NOMO-1 treated with dmso at 0.1 percent for 144 hours (cell line): Measurements from ENCODE around the gene PIGS.
A peak's percentile ranks its signal among the peaks of the same experiment; 100 is the strongest.

Source experiments
- DNase-seq: peaks from one replicate; lab custom pipeline; 2025; ENCODE audit not compliant: unreplicated experiment; lab: John Stamatoyannopoulos, UW

PIGS gene

DNA sequence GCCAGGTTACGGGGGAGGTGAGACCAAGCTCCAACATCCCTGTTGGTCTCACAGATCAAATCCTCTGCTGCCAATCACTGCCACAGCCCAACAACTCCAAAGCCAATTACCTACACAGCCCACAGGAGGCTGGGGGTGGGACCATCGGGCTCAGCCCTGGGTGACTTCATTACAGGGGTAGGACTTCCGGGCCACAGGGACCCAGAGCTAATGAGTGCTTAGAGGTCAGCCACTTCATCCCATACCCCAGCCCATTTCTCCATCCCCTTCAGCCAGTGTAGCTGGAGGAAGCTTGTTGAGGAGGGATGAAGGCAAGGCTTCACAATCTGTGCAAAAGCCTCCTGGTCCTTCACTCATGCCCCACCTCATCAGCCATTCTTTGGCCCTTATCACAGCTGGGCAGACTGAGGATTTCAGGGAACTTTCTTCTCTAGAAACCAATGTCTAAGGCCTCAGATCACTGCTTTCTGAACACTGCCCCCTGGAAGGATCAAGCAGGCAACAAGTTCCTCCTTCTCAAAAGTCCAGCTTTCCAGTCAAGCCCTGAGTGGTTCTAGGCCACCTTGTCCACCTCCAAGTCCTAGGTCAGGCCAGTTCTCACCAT lies 59.4 kb downstream of the PIGS start:
- no peak for DNase-seq

DNA sequence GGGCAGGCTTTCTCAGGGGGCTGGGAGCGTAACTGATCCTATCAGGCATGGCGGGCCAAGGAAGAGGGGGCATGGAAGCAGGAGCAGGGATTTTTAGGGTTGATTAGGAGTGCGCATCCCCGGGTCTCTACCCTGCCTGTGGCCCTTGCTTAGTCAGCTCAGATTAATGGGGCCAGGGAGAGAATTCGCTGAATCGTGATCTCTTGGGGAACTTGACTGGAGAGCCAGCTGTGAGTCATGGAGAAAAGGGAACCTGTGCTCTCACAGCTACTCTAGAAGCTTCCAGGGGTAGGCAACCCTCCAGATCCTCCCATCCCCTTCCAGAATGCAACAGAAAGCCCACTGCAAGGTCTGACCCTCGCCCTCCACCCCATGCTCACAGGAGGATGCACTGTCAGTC lies 61.5 kb downstream of the PIGS start:
- DNase-seq: peak; percentile 39

DNA sequence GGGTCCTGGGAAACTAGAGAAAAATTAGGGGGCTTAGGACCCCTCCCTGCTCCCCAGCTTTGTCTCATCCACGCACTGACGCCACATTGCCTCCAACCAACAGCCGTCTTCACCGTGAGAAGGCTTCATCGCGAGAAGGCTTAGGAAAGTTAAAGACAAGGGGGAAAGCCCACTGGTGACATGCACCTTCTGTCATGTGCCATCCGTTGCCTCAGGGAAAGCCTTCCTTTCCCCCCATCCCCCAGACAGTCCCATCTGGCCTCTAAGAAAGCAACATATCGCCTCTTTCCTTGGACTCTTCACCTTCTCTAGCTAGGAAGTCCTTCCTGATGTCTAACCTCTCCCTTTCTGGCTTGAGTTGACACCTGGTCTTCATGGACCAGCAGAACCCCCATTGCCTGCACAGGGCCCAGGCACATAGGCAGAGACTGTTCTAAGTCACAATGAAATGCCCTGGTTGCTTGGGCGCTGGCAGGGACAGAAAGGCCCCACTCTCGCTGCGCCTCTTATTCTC lies 63.1 kb downstream of the PIGS start:
- DNase-seq: no peak

DNA sequence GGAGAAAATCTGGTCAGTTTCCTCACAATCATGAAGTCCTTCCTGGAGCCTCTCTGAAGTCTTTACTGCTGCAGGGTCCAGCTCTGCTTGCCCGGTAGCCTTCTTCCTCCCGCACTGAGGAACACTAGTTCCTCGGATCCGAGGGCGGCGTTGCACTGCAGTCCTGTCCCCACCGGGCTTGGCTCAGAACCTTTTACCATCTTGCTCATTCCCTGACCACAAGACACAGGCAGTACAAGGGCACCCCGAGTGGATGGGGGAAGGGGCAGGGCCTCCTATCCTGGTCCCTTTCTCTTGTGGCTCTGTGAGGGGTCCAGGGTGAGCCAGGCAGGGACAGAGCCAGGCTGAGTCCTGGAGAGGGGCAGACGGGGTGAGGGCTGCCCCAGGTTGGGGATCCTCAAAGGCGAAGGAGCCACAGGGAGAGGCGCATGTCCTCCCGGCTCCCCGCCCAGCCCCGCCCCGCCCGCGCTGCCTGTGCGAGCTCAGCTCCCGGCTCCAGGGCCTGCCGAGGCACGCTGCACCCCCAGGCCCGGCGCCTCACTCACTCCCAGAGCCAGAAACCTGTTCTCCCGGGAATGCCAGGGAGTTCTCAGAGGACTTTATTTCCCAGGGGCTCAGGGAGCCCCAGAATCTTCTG lies 63.6 kb downstream of the PIGS start:
- DNase-seq: no peak

DNA sequence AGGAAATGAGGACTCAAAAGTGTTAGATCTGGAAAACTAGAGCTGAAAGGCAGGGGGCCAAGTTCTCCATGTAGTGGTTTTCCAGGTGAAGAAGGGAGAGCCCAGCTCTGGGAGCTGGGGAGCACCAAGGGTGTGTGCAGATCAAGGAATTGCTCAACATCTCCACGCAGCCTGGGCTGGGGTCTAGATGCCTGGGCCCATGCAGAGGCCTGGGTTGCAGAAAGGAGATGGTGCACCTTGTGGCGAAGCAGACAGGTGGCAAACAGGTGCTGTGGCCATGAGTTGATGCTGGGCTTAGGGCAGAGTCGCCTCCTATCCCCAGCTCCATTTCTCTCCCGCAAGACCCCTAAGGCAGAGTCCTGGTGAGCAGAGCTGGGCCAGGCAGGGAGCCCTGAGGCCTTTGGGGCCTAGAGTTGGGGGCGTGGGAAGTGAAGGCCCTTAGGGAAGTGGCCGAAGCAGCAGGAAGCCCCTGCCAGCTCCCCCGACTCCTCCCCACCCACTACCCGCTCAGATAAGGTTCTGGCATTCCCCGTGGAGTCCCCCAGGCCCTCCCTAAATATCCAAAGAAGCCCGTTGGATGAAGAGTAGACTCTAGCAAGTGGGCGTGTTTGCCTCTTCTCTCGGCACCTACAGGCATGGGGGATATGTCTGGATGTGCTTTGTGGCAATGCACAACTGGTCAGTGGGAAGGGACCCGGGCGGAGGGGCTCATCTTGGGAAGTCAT lies 64.4 kb downstream of the PIGS start:
- no peak for DNase-seq

DNA sequence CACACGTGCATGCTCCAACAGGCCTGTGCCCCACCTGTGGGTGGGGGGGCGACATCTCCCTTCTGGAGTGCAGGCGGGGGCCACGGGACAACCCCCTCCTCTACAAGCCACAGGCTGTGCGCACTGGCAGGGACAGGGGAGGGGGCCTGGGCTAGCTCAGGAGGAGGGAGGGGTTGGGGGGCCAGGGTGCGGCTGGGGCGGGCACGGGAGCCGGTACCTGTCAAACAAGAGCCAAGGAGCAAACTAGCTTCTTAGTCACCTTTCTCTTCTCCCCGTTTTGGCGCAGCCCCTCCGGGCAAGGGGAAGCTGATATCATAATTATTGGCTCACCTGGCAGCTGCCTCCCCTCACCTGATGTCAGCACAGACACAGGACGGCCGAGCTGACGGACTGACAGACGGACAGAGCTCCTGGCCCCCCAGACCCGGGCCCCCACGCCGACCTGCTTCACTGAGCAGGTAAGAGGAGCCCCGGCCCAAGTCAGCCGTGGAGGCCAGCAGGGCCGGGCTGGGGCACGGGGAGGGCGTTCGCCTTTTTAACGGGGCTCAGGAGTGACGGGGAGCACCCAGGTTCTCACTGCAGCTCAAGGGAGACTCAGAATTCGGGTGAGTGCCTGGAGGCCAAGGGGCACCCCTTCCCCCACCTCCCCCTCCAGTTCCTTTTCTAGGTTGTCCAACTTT lies 65.2 kb downstream of the PIGS start, which contains the start of gene FOXN1:
FOXN1 (plus strand) TSS at position 363 of the 680 bp plus-strand sequence. CDS start 17,622 bp downstream, outside the sequence.
- no peak for DNase-seq

DNA sequence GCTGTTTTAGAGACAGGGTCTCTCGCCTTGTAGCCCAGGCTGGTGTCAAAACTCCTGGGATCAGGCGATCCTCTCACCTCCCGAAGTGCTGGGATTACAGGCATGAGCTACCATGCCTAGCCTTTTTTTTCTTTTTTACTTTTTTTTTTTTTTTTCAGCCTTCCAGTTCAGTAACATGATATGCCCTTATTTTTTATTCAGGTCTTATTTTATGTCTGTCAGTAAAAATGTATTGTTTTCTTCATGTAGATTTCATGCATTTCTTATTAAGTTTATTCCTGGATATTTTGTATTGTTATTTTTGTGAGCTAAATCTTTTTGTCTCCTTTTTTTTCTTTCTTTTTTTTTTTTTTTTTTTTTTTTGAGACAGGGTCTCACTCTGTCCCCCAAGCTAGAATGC lies 67.9 kb downstream of the PIGS start:
- no peak for DNase-seq
